Measurements from ENCODE around the gene CDIP1.

- TF ChIP-seq EZH2phosphoT487 (IDR thresholded peaks at IDR 0.05; ENCODE audit: unreplicated experiment) (no peak), CTCF (conservative IDR thresholded peaks at IDR 0.05; ENCODE audit: low read depth in 2 of 2) (no peak), REST (IDR thresholded peaks at IDR 0.05; ENCODE audit: unreplicated experiment) (no peak), CREB1 (CRISPR knock-in tag; IDR thresholded peaks at IDR 0.05; ENCODE audit: low read depth) (no peak), POLR2AphosphoS5 (IDR thresholded peaks at IDR 0.05; ENCODE audit: low read depth) (no peak), EZH2 (IDR thresholded peaks at IDR 0.05; ENCODE audit: low read depth, unreplicated experiment) (no peak), ETS1 (IDR thresholded peaks at IDR 0.05) (no peak), JUNB (IDR thresholded peaks at IDR 0.05; ENCODE audit: unreplicated experiment) (no peak), ZNF114 (CRISPR knock-in tag; IDR thresholded peaks at IDR 0.05) (no peak), STAT1 (IDR thresholded peaks at IDR 0.05; ENCODE audit: unreplicated experiment) (no peak)
These were observed 17.5 kb upstream of the CDIP1 start, which contains the start of gene C16orf96 for GRCh38 chr16:4556112-4556511.
